ENCODE results near the gene ANKRD55. TPM values are rescaled to one million over a fixed set of nuclear protein-coding genes. Genes with fewer than 3 reads are reported as not detected.

The ANKRD55 gene
- total and polyA plus RNA-seq, 2 of the 8 experiments (the other 6 are each of a cell fraction or from before 2014, with no cell fraction given): not detected

- Histone ChIP-seq H3K23ac (ENCODE audit: insufficient read length) (no peak overlapping the region), H2BK5ac (ENCODE audit: low read depth, low read length) (no peak overlapping the region), H2AFZ (ENCODE audit: low read length) (no peak overlapping the region), H3K23me2 (ENCODE audit: low read depth, low read length) (no peaks in the 10 kb centered on the region), H3K36me3 (ENCODE audit: control insufficient read depth in 2 of 4, insufficient read depth in 4 of 4, low read length in 3 of 4) (no peaks in the 10 kb centered on the region), H4K20me1 (replicated peaks in 1 of 2; ENCODE audit: control insufficient read depth in 1 of 2, insufficient read depth in 2 of 2, low read length in 2 of 2) (no peaks in the 10 kb centered on the region), H4K8ac (ENCODE audit: extremely low read depth, insufficient read depth, low read length) (no peak overlapping the region), H3K79me2 (ENCODE audit: control insufficient read depth in 1 of 2, insufficient read depth in 2 of 2, low read length in 2 of 2) (no peaks in the 10 kb centered on the region), H2BK20ac (ENCODE audit: low read length) (no peak overlapping the region), H3K9me3 (ENCODE audit: insufficient read depth in 2 of 2, low read depth in 1 of 2, low read length in 1 of 2) (no peaks in the 10 kb centered on the region; a peak in 1 of 4 replicates), H3K4me1 (replicated peaks in 1 of 4; ENCODE audit: control insufficient read depth in 3 of 4, insufficient read depth in 4 of 4, low read length in 3 of 4) (peaks cover 0 to 3% (median 2%) of the 10 kb centered on the region in 4 experiments; a peak in 2 of 7 replicates), H3K27ac (ENCODE audit: low read depth, low read length) (no peak overlapping the region), H3K27me3 (replicated peaks in 1 of 4; ENCODE audit: control insufficient read depth in 3 of 4, extremely low read depth in 1 of 4, insufficient read depth in 3 of 4, low read length in 3 of 4) (no peaks in the 10 kb centered on the region), H3K4ac (replicated peaks; ENCODE audit: insufficient read length, low read depth, low read length) (no peak overlapping the region), H2AK5ac (ENCODE audit: low read depth, low read length) (no peak overlapping the region), H3K56ac (replicated peaks; ENCODE audit: insufficient read length, low read depth, low read length) (no peak overlapping the region), H2BK12ac (ENCODE audit: low read depth, low read length) (no peak overlapping the region), H3K79me1 (ENCODE audit: low read depth, low read length) (no peaks in the 10 kb centered on the region), H4K5ac (ENCODE audit: insufficient read length, low read depth, low read length) (no peak overlapping the region), H3K4me2 (ENCODE audit: insufficient read depth in 1 of 2, low read depth in 2 of 2, low read length in 2 of 2) (no peak overlapping the region), H3K18ac (ENCODE audit: extremely low read depth, low read length) (no peak overlapping the region), H2BK15ac (ENCODE audit: low read length) (no peak overlapping the region), H3K14ac (ENCODE audit: insufficient read length) (no peak overlapping the region), H3K4me3 (ENCODE audit: extremely low read depth in 1 of 4, insufficient read depth in 2 of 4, low read depth in 3 of 4, low read length in 4 of 4) (no peak overlapping the region), H3K9ac (replicated peaks in 1 of 4; ENCODE audit: extremely low read depth in 1 of 4, low read depth in 3 of 4, low read length in 3 of 4) (no peak overlapping the region), H4K91ac (replicated peaks; ENCODE audit: insufficient read length, low read length) (no peak overlapping the region), H2BK120ac (replicated peaks; ENCODE audit: low read depth, low read length) (no peak overlapping the region)
- DNase-seq (ENCODE audit: low read depth in 1 of 2, low spot score in 2 of 2) (no peak), FAIRE-seq (no peak)
- WGBS, 2 experiments (ENCODE audit: extremely low coverage in 1 of 2, insufficient coverage in 1 of 2, insufficient read length in 1 of 2, insufficient replicate concordance in 2 of 2, low coverage in 1 of 2, low lambda C conversion rate in 2 of 2, missing lambda C conversion rate in 1 of 2): 98% methylated on average over 2 of the region's 2 CpGs; no CpG with 5 or more reads in 1 of the 2 experiments
- CTCF ChIA-PET (ENCODE audit: partially characterized antibody): interaction anchor here (1.0 kb wide), 1 partner anchor 243 kb away, joined by 3 read pairs; no protein-coding TSS in a partner anchor
- POLR2A ChIA-PET (ENCODE audit: partially characterized antibody): no interaction called here
Observed at GRCh38 chr5:56179442-56179841, 53.7 kb downstream of the ANKRD55 start.
